ENCODE measurements around the gene SMYD3.

DNA sequence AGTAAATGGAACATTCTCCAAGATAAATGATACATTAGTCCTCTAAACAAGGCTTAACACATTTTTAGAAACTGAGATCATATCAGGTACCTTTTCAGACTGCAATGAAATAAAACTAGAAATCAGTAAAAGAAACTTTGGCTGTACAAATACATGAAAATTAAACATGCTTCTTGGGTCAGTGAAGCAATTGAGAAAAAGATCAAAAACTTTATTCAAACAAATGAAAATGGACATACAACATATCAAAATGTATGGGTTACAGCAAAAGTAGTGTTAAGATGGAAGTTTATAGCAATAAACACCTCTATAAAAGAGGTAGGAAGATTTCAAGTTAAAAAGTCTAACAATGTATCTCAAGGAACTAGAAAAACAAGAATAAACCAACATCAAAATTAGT lies 598.5 kb downstream of the SMYD3 start:
- no peak for TF ChIP-seq POLR2AphosphoS5 (IDR thresholded peaks at IDR 0.05; ENCODE audit: insufficient read depth in 1 of 2, low read depth in 1 of 2)
- TF ChIP-seq, protein P1, sequence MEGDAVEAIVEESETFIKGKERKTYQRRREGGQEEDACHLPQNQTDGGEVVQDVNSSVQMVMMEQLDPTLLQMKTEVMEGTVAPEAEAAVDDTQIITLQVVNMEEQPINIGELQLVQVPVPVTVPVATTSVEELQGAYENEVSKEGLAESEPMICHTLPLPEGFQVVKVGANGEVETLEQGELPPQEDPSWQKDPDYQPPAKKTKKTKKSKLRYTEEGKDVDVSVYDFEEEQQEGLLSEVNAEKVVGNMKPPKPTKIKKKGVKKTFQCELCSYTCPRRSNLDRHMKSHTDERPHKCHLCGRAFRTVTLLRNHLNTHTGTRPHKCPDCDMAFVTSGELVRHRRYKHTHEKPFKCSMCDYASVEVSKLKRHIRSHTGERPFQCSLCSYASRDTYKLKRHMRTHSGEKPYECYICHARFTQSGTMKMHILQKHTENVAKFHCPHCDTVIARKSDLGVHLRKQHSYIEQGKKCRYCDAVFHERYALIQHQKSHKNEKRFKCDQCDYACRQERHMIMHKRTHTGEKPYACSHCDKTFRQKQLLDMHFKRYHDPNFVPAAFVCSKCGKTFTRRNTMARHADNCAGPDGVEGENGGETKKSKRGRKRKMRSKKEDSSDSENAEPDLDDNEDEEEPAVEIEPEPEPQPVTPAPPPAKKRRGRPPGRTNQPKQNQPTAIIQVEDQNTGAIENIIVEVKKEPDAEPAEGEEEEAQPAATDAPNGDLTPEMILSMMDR (IDR thresholded peaks at IDR 0.05) = no peak
- TF ChIP-seq POLR2A (IDR thresholded peaks at IDR 0.05) = no peak
